Measurements from ENCODE around the gene CNR1.

Gene CNR1

DNA sequence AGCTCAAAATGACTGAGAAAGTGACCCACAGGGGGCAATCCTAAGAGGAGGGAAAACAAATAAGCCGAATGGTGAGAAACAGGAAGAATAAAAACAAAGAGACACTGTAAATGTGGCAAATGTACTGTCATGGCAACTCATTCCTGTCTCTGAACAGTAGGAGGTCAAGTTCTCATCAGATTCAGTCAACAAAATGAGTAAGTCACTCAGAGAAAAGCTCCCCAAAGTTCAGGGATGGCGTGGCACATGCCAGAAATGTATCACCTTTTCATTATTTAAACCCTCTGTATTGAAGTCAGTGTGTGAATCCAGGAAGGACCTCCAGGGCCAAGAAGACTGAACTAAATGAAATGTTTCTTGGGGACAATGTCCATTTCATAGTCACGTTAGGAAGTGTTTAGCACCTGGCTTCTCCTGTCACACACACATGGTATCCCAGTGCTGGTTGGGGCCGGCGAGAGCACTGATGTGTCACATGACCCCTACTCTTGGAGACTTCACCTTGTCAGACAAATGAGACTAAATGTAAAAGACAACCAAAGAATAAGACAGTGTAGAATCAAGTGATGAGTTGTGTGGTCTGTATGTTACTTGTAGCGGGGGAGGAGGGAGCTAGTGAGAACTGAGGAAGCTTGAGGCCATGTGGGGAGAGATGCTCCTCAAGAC is 20.7 kb downstream of the CNR1 start:
- no peak for TF ChIP-seq CTCF (conservative IDR thresholded peaks at IDR 0.05; ENCODE audit: low read length)
- no peak for DNase-seq (ENCODE audit: low read depth)
- no peak overlapping the region for H3K4me3 ChIP-seq (ENCODE audit: low read length)

- H3K4me3 ChIP-seq (ENCODE audit: low read length), result no peak overlapping the region
- TF ChIP-seq CTCF (conservative IDR thresholded peaks at IDR 0.05; ENCODE audit: low read length), result no peak
- no peak for DNase-seq (ENCODE audit: low read depth)
These were observed 21.4 kb downstream of the CNR1 start for GRCh38 chr6:88144637-88145297.

GRCh38 chr6:88143421-88144157 is 22.6 kb downstream of the CNR1 start:
- no peak for TF ChIP-seq CTCF (conservative IDR thresholded peaks at IDR 0.05; ENCODE audit: low read length)
- no peak overlapping the region for H3K4me3 ChIP-seq (ENCODE audit: low read length)
- no peak for DNase-seq (ENCODE audit: low read depth)

DNA sequence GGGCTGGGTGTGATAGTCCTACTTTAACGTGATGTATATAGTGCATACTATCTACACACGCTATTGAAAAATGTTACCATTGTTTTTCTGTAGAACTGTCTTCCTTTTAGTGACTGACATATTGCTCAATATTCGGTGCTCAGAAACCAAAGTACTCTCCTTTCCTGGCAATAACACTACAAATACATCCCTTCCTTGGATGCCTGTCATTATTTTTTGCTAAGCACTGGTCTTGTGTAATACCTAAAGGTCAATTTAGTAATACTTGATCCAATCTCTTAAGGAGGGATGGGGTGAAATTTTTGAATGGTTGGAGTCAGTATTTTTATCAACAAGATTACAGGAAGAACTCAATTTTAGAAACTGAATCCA is 23.9 kb downstream of the CNR1 start:
- no peak overlapping the region for H3K4me3 ChIP-seq (ENCODE audit: low read length)
- TF ChIP-seq CTCF (conservative IDR thresholded peaks at IDR 0.05; ENCODE audit: low read length), result no peak
- no peak for DNase-seq (ENCODE audit: low read depth)

DNA sequence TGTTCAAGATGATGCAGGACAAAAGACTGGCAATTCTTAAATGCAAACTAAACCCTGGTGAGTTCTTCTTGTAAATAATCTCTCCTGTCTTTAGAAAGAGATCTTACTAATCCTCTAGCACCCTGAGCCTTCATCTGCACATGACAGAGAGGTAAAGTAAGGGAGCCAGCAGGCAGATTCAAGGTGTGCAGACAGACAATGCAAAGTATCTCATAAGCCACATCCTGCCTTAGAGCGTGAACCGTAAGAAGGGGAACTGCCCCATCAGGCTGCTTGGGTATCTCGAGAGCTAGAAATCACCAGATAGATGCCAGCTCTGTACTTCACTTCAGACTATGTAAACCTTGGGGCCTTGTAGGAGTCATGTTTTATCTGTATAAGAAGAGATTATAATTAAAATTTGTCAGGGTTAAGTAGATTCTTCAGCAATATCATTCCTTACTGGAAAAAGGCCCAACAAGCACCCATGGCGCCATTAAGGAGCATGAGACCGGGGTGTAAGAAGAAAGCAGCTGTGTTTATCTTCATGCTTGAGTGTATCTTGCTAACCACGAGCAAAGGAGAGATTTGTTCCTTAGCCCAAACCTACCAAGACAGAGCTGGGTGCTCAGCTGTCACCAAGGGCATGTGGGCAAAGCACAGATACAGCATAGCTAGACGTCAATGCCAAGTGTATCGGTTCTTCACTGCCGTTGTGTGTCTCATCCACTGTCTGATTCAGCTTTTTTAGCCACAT is 24.4 kb downstream of the CNR1 start:
- no peak for DNase-seq (ENCODE audit: low read depth)
- H3K4me3 ChIP-seq (ENCODE audit: low read length), result no peak overlapping the region
- TF ChIP-seq CTCF (conservative IDR thresholded peaks at IDR 0.05; ENCODE audit: low read length), result no peak

DNA sequence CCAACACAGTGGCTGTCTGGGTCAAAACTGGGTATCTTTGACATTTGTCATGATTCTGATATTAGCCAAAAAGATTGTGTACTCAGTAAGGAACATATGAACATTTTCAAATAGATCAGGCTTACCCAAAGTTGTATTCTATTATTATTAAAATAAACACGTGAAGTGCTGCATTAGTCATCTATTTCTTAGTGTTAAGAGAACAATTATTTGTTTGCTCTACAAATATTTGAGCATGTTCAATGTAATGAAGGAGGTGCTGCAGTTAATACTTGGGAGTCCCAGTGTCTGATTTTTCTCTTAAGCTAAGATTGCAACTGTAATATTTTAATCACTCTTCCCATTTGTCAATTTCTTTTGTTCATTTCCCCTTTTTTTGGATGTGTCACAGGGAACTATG is 28.2 kb downstream of the CNR1 start:
- no peak for TF ChIP-seq CTCF (conservative IDR thresholded peaks at IDR 0.05; ENCODE audit: low read length)
- no peak for DNase-seq (ENCODE audit: low read depth)
- H3K4me3 ChIP-seq (ENCODE audit: low read length), result no peak overlapping the region
